A673 (cell line): Measurements from ENCODE around the gene ACTN2. TPM values are rescaled to one million over a fixed set of nuclear protein-coding genes. Genes with fewer than 3 reads are reported as not detected.
A peak's percentile ranks its signal among the peaks of the same experiment; 100 is the strongest.

Experiments
- BruUV-seq: library from RNA; stranded (reverse); fragments of 400-500 nt; replicated peaks from 2 replicates; lab custom pipeline; 2021; lab: Mats Ljungman, UMichigan
- CTCF ChIA-PET: fragments of 300-600 bp; sonication (Branson Sonifier 250); formaldehyde crosslinking; loops from one replicate; lab custom pipeline; 2022; ENCODE audit warnings: antibody characterized with exemption; lab: Charles Lee
- POLR2A ChIA-PET: fragments of 300-600 bp; sonication (Branson Sonifier 250); formaldehyde crosslinking; loops from one replicate; lab custom pipeline; 2022; ENCODE audit warnings: antibody characterized with exemption; ENCODE audit not compliant: low non-redundant PET; lab: Charles Lee
- DNase-seq: peaks from one replicate; pipeline ENCODE4 v3.0.0-alpha.2; 2015; ENCODE audit warnings: low spot score
- H3K27ac ChIP-seq: fragments of 200-600 bp; sonication (generic); 2 replicates; pipeline ENCODE4 v1.5.1; 2016; ENCODE audit warnings: mixed run types, low read depth, mild to moderate bottlenecking, mixed read lengths, antibody characterized with exemption, low read length; ENCODE audit not compliant: poor library complexity, severe bottlenecking
- H3K27me3 ChIP-seq: fragments of 200-600 bp; sonication (generic); replicated peaks from 2 replicates; pipeline ENCODE4 v1.6.1; 2017; ENCODE audit warnings: mixed run types, low read depth, mild to moderate bottlenecking, mixed read lengths, antibody characterized with exemption, low read length; ENCODE audit not compliant: insufficient read depth, poor library complexity
- H3K36me3 ChIP-seq: fragments of 200-600 bp; sonication (generic); 2 replicates; pipeline ENCODE4 v1.6.1; 2016; ENCODE audit warnings: mixed run types, mild to moderate bottlenecking, mixed read lengths, antibody characterized with exemption, low read length; ENCODE audit not compliant: insufficient read depth, poor library complexity, severe bottlenecking
- H3K4me1 ChIP-seq: fragments of 200-600 bp; sonication (generic); 2 replicates; pipeline ENCODE4 v1.6.1; 2017; ENCODE audit warnings: mixed run types, mild to moderate bottlenecking, mixed read lengths, antibody characterized with exemption, low read length; ENCODE audit not compliant: insufficient read depth, poor library complexity, severe bottlenecking
- H3K4me3 ChIP-seq: fragments of 200-600 bp; sonication (generic); 2 replicates; pipeline ENCODE4 v1.5.1; 2016; ENCODE audit warnings: low read depth, mixed run types, mild to moderate bottlenecking, mixed read lengths, low read length; ENCODE audit not compliant: poor library complexity, severe bottlenecking
- H3K9me3 ChIP-seq: fragments of 200-600 bp; sonication (generic); 2 replicates; pipeline ENCODE4 v1.6.1; 2016; ENCODE audit warnings: mixed run types, low read depth, mild to moderate bottlenecking, mixed read lengths, antibody characterized with exemption, low read length; ENCODE audit not compliant: poor library complexity, severe bottlenecking
- EZH2 ChIP-seq: fragments of 200-600 bp; sonication (generic); IDR thresholded peaks from 2 replicates; pipeline ENCODE4 v1.6.1; 2017; ENCODE audit warnings: borderline replicate concordance, low read depth, mild to moderate bottlenecking, mixed read lengths, antibody characterized with exemption, low read length; ENCODE audit not compliant: poor library complexity, severe bottlenecking
- intact Hi-C: fragments of 100-400 bp; cut with micrococcal nuclease; formaldehyde crosslinking; loops from one replicate; pipeline ENCODE4 v1.10.0; 2022; ENCODE audit not compliant: unreplicated experiment
- total RNA-seq: library from RNA; stranded (reverse); gene quantifications from 2 replicates; pipeline ENCODE4 v1.2.3, GENCODE V29; 2021
- TF ChIP-seq, protein P1 (sequence below): fragments of 300-800, 200-600 bp; sonication (generic); conservative IDR thresholded peaks from 2 replicates; pipeline ENCODE4 v1.5.1; 2017; ENCODE audit warnings: low read depth, mild to moderate bottlenecking, antibody characterized with exemption, low read length, moderate library complexity, mixed read lengths

The ACTN2 gene
- total RNA-seq, 1 experiment from 2014 or later, result 39.4 TPM

DNA sequence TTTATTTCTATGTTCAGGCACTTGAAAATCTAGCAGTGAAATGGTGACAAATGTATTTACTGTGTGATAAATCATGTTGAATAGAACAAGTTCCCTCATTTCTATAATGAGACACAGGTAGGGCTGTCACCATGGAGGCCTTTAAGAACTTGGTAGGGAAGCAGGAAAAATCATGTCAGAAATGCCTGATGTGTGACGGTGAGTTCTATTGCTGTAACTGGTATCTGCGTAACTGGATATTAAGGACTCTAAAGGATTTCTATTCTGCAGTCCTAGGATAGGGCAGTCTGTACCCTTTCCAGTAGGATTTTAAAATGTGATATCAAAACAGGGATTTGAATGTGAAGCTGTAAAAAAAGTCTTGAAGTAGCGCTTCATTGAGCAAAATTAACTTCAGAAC is 15.5 kb downstream of the ACTN2 start:
- H3K27me3 ChIP-seq, result no peaks in the 10 kb centered on the region
- POLR2A ChIA-PET, result no interaction called here
- CTCF ChIA-PET, result no interaction called here
- BruUV-seq, result no TSS peak
- H3K9me3 ChIP-seq, result no peaks in the 10 kb centered on the region
- peak overlapping the region; percentile 61 for H3K27ac ChIP-seq
- no peaks in the 10 kb centered on the region for H3K36me3 ChIP-seq
- peak overlapping the region; percentile 7 for H3K4me3 ChIP-seq
- no peak for TF ChIP-seq EZH2
- TF ChIP-seq, protein P1, sequence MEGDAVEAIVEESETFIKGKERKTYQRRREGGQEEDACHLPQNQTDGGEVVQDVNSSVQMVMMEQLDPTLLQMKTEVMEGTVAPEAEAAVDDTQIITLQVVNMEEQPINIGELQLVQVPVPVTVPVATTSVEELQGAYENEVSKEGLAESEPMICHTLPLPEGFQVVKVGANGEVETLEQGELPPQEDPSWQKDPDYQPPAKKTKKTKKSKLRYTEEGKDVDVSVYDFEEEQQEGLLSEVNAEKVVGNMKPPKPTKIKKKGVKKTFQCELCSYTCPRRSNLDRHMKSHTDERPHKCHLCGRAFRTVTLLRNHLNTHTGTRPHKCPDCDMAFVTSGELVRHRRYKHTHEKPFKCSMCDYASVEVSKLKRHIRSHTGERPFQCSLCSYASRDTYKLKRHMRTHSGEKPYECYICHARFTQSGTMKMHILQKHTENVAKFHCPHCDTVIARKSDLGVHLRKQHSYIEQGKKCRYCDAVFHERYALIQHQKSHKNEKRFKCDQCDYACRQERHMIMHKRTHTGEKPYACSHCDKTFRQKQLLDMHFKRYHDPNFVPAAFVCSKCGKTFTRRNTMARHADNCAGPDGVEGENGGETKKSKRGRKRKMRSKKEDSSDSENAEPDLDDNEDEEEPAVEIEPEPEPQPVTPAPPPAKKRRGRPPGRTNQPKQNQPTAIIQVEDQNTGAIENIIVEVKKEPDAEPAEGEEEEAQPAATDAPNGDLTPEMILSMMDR, result no peak
- no peak for DNase-seq
- H3K4me1 ChIP-seq, result peaks cover 83% of the 10 kb centered on the region
- intact Hi-C loops, result no loop called here

DNA sequence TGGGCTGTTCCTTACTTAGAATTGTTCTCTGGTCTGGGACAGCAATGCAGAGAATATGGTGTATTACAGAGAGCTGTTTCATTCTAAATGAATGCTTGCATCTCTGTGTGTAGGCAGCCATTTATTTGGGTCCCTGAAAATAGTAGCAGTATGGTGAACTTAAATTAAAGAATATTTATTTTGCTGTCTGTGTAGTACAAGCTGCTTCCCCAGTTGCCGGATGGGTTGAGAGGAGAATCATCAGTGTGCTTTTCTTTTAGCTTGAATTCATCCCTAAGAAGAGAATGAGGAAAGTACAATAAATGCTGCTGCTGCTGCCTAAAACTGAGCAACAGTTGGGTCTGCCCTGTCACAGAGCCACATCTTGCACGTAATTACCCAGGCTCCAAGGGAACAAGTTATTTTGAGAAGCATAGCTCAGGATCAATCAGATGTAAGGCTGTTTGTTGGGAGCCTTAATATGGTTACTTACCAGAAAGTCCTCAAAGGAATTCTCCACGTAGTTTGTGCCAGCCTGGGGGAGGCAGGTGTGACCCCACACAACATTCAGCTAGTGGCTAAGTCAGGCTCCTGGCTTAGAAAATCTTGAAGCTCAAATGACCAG is 16.6 kb downstream of the ACTN2 start:
- Histone ChIP-seq H3K36me3 (no peaks in the 10 kb centered on the region), H3K27me3 (no peaks in the 10 kb centered on the region), H3K9me3 (no peaks in the 10 kb centered on the region), H3K4me3 (no peak overlapping the region), H3K27ac (peak overlapping the region; percentile 61), H3K4me1 (peaks cover 88% of the 10 kb centered on the region)
- intact Hi-C loops, result no loop called here
- TF ChIP-seq, protein P1, result no peak
- no peak for TF ChIP-seq EZH2
- DNase-seq, result no peak
- no TSS peak for BruUV-seq
- ChIA-PET POLR2A (no interaction called here), CTCF (no interaction called here)

DNA sequence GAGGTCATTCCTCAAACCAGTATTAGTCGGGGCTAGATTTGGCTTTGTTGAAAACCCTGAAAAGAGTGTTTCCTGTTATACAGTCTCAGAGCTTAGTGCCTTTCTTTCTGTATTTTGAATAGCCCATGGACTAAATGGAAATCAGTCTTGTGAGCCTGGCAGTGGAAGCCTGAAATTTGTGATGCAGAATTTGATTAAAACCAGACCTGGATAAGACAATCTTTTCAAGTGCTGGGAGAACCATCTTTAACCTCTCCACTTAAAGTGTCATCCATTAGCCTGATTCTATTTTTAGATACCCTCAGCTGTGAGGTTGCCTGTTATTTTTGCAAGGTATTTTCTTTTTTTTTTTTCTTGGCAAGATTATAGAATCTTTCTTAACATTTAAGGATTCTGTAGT is 19.5 kb downstream of the ACTN2 start:
- ChIA-PET POLR2A (no interaction called here), CTCF (no interaction called here)
- TF ChIP-seq EZH2, result no peak
- TF ChIP-seq, protein P1, result no peak
- H3K9me3 ChIP-seq, result no peaks in the 10 kb centered on the region
- H3K4me1 ChIP-seq, result peaks cover 72% of the 10 kb centered on the region
- no TSS peak for BruUV-seq
- peak overlapping the region; percentile 63 for H3K27ac ChIP-seq
- DNase-seq, result peak; percentile 56
- H3K36me3 ChIP-seq, result no peaks in the 10 kb centered on the region
- H3K27me3 ChIP-seq, result no peaks in the 10 kb centered on the region
- intact Hi-C loops, result no loop called here
- H3K4me3 ChIP-seq, result no peak overlapping the region
